OCI-LY7 (cell line): Measurements from ENCODE around the gene FAM227B. TPM values are rescaled to one million over a fixed set of nuclear protein-coding genes. Genes with fewer than 3 reads are reported as not detected.

Source experiments
- BruUV-seq: library from RNA; stranded (reverse); fragments of 400-500 nt; replicated peaks from 2 replicates; lab custom pipeline; 2021; lab: Mats Ljungman, UMichigan
- CTCF ChIA-PET: fragments of 300-600 bp; sonication (Branson Sonifier 250); formaldehyde crosslinking; loops from one replicate; lab custom pipeline; 2022; ENCODE audit warnings: antibody characterized with exemption; ENCODE audit not compliant: unreplicated experiment; lab: Charles Lee
- POLR2A ChIA-PET: fragments of 300-600 bp; sonication (Branson Sonifier 250); formaldehyde crosslinking; loops from one replicate; lab custom pipeline; 2022; ENCODE audit warnings: antibody characterized with exemption; lab: Charles Lee
- DNase-seq: peaks from one replicate; pipeline ENCODE4 v3.0.0-alpha.2; 2015; ENCODE audit warnings: low spot score
- H2AFZ ChIP-seq: fragments of 200-600 bp; sonication (generic), shearing (Covaris generic); 2 replicates; pipeline ENCODE4 v1.6.1; 2014; ENCODE audit warnings: mild to moderate bottlenecking, antibody characterized with exemption, low read length, moderate library complexity
- H3K27ac ChIP-seq: fragments of 200-600 bp; sonication (generic); 2 replicates; pipeline ENCODE4 v1.5.1; 2014; ENCODE audit warnings: mixed run types, low read depth, mild to moderate bottlenecking, moderate library complexity, low read length, inconsistent platforms; ENCODE audit not compliant: poor library complexity, severe bottlenecking
- H3K36me3 ChIP-seq: fragments of 200-600 bp; sonication (generic); 2 replicates; pipeline ENCODE4 v1.6.1; 2014; ENCODE audit warnings: mild to moderate bottlenecking, antibody characterized with exemption, low read length, moderate library complexity, mixed read lengths; ENCODE audit not compliant: insufficient read depth
- H3K4me1 ChIP-seq: fragments of 200-600 bp; sonication (generic); 2 replicates; pipeline ENCODE4 v1.5.1; 2014; ENCODE audit warnings: mild to moderate bottlenecking, low read length; ENCODE audit not compliant: insufficient read depth, poor library complexity, severe bottlenecking
- H3K4me2 ChIP-seq: fragments of 200-600 bp; sonication (generic); 2 replicates; pipeline ENCODE4 v1.6.1; 2014; ENCODE audit warnings: mild to moderate bottlenecking, low read length
- H3K4me3 ChIP-seq: fragments of 200-600 bp; sonication (generic); 2 replicates; pipeline ENCODE4 v1.5.1; 2014; ENCODE audit warnings: mild to moderate bottlenecking, low read depth, low read length; ENCODE audit not compliant: poor library complexity, severe bottlenecking
- H3K79me2 ChIP-seq: fragments of 200-600 bp; sonication (generic); 2 replicates; pipeline ENCODE4 v1.6.1; 2016; ENCODE audit warnings: low read depth, mild to moderate bottlenecking, low read length, moderate library complexity, mixed read lengths; ENCODE audit not compliant: insufficient read depth
- H3K9me2 ChIP-seq: fragments of 200-600 bp; sonication (generic); 2 replicates; pipeline ENCODE4 v1.6.1; 2016; ENCODE audit warnings: mild to moderate bottlenecking, low read length, mixed read lengths; ENCODE audit not compliant: insufficient read depth
- H3K9me3 ChIP-seq: fragments of 200-600 bp; sonication (generic); 2 replicates; pipeline ENCODE4 v1.6.1; 2014; ENCODE audit warnings: mild to moderate bottlenecking, mixed run types, low read length, mixed read lengths
- H4K20me1 ChIP-seq: fragments of 200-600 bp; sonication (generic); 2 replicates; pipeline ENCODE4 v1.6.1; 2014; ENCODE audit warnings: mild to moderate bottlenecking, antibody characterized with exemption, low read length, moderate library complexity, mixed read lengths; ENCODE audit not compliant: insufficient read depth
- EZH2phosphoT487 ChIP-seq: fragments of 200-600 bp; sonication (generic); IDR thresholded peaks from 2 replicates; pipeline ENCODE4 v1.6.1; 2018; ENCODE audit warnings: low read depth, borderline replicate concordance, mild to moderate bottlenecking, mixed run types, antibody characterized with exemption, low read length, moderate library complexity, mixed read lengths
- intact Hi-C: fragments of 100-400 bp; cut with micrococcal nuclease; formaldehyde crosslinking; loops from one replicate; pipeline ENCODE4 v1.10.0; 2022; ENCODE audit not compliant: unreplicated experiment
- total RNA-seq, 2 experiments: library from RNA; depleted of rRNA in 1 of 2; stranded (reverse); fragments of >200 nt in 1 of 2; shearing (Covaris generic) in 1 of 2; gene quantifications; 2 replicates each; pipeline ENCODE4 v1.2.3, GENCODE V29; 2014 to 2022
- TF ChIP-seq, protein P1 (sequence below): fragments of 200-600 bp; sonication (generic); conservative IDR thresholded peaks from 2 replicates; pipeline ENCODE4 v1.5.1; 2014; ENCODE audit warnings: mild to moderate bottlenecking, antibody characterized with exemption, low read length, moderate library complexity, mixed read lengths

The FAM227B gene
- total RNA-seq, 2 experiments from 2014 or later = 2.9 to 6.2 TPM

DNA sequence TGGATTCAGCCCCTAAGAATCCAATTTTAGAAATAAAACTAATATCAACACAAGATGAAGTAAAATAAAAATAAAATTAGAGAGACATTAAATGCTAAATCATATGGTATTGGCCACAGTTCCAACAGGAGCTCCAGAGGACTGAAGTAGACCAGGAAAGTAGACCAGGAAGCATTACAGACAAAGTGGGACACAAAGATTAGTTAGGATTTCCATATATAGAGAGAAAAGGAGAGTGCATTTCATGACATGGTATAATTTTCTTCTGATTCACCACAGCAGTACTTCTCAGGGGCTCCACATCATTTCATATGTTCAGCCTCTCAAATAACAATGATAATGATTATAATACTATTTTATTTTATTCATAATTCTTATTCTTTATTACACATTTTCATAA, 179.3 kb downstream of the FAM227B start:
- ChIA-PET POLR2A (interaction anchor here (0.8 to 1.1 kb wide), 2 partner anchors 1021 to 1734 kb away, joined by 4 to 5 read pairs; no protein-coding TSS in a partner anchor), CTCF (no interaction called here)
- H3K4me1 ChIP-seq = no peaks in the 10 kb centered on the region
- H3K4me2 ChIP-seq = no peak overlapping the region
- H2AFZ ChIP-seq = no peak overlapping the region
- H3K9me2 ChIP-seq = no peaks in the 10 kb centered on the region
- DNase-seq = no peak
- no peak overlapping the region for H3K4me3 ChIP-seq
- no peaks in the 10 kb centered on the region for H3K9me3 ChIP-seq
- intact Hi-C loops = no loop called here
- no peaks in the 10 kb centered on the region for H3K36me3 ChIP-seq
- BruUV-seq = no TSS peak
- H3K79me2 ChIP-seq = no peaks in the 10 kb centered on the region
- no peak overlapping the region for H3K27ac ChIP-seq
- H4K20me1 ChIP-seq = no peaks in the 10 kb centered on the region
- no peak for TF ChIP-seq EZH2phosphoT487
- TF ChIP-seq, protein P1, sequence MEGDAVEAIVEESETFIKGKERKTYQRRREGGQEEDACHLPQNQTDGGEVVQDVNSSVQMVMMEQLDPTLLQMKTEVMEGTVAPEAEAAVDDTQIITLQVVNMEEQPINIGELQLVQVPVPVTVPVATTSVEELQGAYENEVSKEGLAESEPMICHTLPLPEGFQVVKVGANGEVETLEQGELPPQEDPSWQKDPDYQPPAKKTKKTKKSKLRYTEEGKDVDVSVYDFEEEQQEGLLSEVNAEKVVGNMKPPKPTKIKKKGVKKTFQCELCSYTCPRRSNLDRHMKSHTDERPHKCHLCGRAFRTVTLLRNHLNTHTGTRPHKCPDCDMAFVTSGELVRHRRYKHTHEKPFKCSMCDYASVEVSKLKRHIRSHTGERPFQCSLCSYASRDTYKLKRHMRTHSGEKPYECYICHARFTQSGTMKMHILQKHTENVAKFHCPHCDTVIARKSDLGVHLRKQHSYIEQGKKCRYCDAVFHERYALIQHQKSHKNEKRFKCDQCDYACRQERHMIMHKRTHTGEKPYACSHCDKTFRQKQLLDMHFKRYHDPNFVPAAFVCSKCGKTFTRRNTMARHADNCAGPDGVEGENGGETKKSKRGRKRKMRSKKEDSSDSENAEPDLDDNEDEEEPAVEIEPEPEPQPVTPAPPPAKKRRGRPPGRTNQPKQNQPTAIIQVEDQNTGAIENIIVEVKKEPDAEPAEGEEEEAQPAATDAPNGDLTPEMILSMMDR = no peak

DNA sequence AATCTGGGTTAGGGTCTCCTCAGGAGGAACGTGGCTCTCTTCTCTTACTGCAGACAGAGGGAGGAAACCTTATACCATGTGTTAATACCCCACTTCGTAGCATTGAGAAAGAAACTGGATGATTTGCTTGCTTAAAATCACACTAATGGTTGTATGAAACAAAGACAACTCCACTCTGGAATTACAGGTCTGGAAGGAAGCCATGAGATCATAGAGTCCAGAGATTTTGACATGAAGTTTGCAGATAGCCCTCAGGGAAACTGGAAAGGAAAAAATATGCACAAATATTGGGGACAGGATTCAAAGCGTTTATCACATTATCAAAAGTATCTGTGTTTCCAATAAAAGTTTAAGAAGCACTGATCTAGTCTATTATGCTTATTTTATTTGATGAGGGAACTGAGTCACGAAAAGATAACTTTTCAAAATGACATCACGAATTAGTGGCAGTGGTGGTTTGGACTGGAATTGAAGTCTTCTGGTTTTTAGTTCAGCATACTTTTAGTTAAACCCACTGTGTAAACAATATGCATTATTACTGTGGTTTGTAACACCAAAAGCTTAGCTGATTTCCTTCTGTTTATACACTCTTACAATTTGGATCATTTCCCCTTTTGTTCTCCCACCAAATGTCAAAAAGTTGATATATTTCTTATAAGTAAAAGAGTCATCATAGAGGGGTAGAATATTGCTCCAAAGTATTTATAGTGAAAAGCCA, 180.8 kb downstream of the FAM227B start:
- POLR2A ChIA-PET = no interaction called here
- no peaks in the 10 kb centered on the region for H3K9me2 ChIP-seq
- no peak overlapping the region for H3K4me3 ChIP-seq
- H3K27ac ChIP-seq = no peak overlapping the region
- no peaks in the 10 kb centered on the region for H4K20me1 ChIP-seq
- H3K4me2 ChIP-seq = no peak overlapping the region
- CTCF ChIA-PET = no interaction called here
- BruUV-seq = no TSS peak
- intact Hi-C loops = no loop called here
- no peaks in the 10 kb centered on the region for H3K9me3 ChIP-seq
- H3K79me2 ChIP-seq = no peaks in the 10 kb centered on the region
- no peaks in the 10 kb centered on the region for H3K4me1 ChIP-seq
- TF ChIP-seq EZH2phosphoT487 = no peak
- TF ChIP-seq, protein P1 = no peak
- H3K36me3 ChIP-seq = no peaks in the 10 kb centered on the region
- no peak overlapping the region for H2AFZ ChIP-seq
- no peak for DNase-seq

- no peak overlapping the region for H3K27ac ChIP-seq
- no peak overlapping the region for H3K4me3 ChIP-seq
- BruUV-seq = no TSS peak
- peak overlapping the region; percentile 43 for H2AFZ ChIP-seq
- ChIA-PET POLR2A (no interaction called here), CTCF (no interaction called here)
- no peak for TF ChIP-seq EZH2phosphoT487
- TF ChIP-seq, protein P1 = no peak
- H3K9me3 ChIP-seq = no peaks in the 10 kb centered on the region
- H3K79me2 ChIP-seq = no peaks in the 10 kb centered on the region
- peak overlapping the region; percentile 20; the same call in 1 of the 2 replicates for H3K4me2 ChIP-seq
- peak; percentile 20 for DNase-seq
- H3K4me1 ChIP-seq = no peaks in the 10 kb centered on the region
- no peaks in the 10 kb centered on the region for H3K36me3 ChIP-seq
- intact Hi-C loops = no loop called here
- H3K9me2 ChIP-seq = no peaks in the 10 kb centered on the region
- no peaks in the 10 kb centered on the region for H4K20me1 ChIP-seq
Observed at GRCh38 chr15:49438962-49439631, 181.5 kb downstream of the FAM227B start.
